Neural cell (in vitro differentiated cells): ENCODE data around the gene BRSK2. TPM values are rescaled to one million over a fixed set of nuclear protein-coding genes. Genes with fewer than 3 reads are reported as not detected.

Experiments
- H2AFZ ChIP-seq: fragments of 200-600, 300-800 bp; sonication (generic), shearing (Covaris generic); 2 replicates; pipeline ENCODE4 v1.6.0; 2014; ENCODE audit warnings: low read depth, mild to moderate bottlenecking, antibody characterized with exemption, low read length, moderate library complexity
- H3F3A ChIP-seq: fragments of 200-600 bp; shearing (Covaris generic); 2 replicates; pipeline ENCODE4 v1.6.1; 2016; ENCODE audit warnings: mild to moderate bottlenecking, moderate library complexity, mixed read lengths, antibody characterized with exemption, low read length; ENCODE audit not compliant: insufficient read depth, poor library complexity, severe bottlenecking
- H3K27ac ChIP-seq: fragments of 200-600, 300-800 bp; sonication (generic), shearing (Covaris generic); 2 replicates; pipeline ENCODE4 v1.5.1; 2014; ENCODE audit warnings: mild to moderate bottlenecking, low read length, moderate library complexity
- H3K27me3 ChIP-seq: fragments of 300-800, 200-600 bp; sonication (generic), shearing (Covaris generic); 2 replicates; pipeline ENCODE4 v1.6.0; 2014; ENCODE audit warnings: mild to moderate bottlenecking, low read depth, low read length, moderate library complexity; ENCODE audit not compliant: insufficient read depth
- H3K36me3 ChIP-seq: fragments of 300-800, 200-600 bp; sonication (generic), shearing (Covaris generic); 2 replicates; pipeline ENCODE4 v1.5.1; 2014; ENCODE audit warnings: mild to moderate bottlenecking, antibody characterized with exemption, low read length, moderate library complexity; ENCODE audit not compliant: insufficient read depth
- H3K4me2 ChIP-seq: fragments of 300-800, 200-600 bp; sonication (generic), shearing (Covaris generic); 2 replicates; pipeline ENCODE4 v1.6.0; 2014; ENCODE audit warnings: mild to moderate bottlenecking, low read length
- H3K4me3 ChIP-seq: fragments of 300-800, 200-600 bp; sonication (generic), shearing (Covaris generic); 2 replicates; pipeline ENCODE4 v1.5.1; 2014; ENCODE audit warnings: mild to moderate bottlenecking, low read length, moderate library complexity
- H3K79me2 ChIP-seq: fragments of 200-600 bp; shearing (Covaris generic); replicated peaks from 2 replicates; pipeline ENCODE4 v1.6.0; 2014; ENCODE audit warnings: mild to moderate bottlenecking, low read length, moderate library complexity; ENCODE audit not compliant: insufficient read depth
- H3K9ac ChIP-seq: fragments of 300-800, 200-600 bp; sonication (generic), shearing (Covaris generic); 2 replicates; pipeline ENCODE4 v1.6.1; 2016; ENCODE audit warnings: mild to moderate bottlenecking, low read length, mixed read lengths
- H3K9me2 ChIP-seq: fragments of 200-600 bp; shearing (Covaris generic); 2 replicates; pipeline ENCODE4 v1.6.1; 2016; ENCODE audit warnings: mild to moderate bottlenecking, low read length, mixed read lengths; ENCODE audit not compliant: insufficient read depth
- H3K9me3 ChIP-seq: fragments of 200-600, 300-800 bp; sonication (generic), shearing (Covaris generic); 2 replicates; pipeline ENCODE4 v1.6.1; 2016; ENCODE audit warnings: mild to moderate bottlenecking, mixed run types, low read length, moderate library complexity, mixed read lengths
- H4K20me1 ChIP-seq: fragments of 200-600 bp; shearing (Covaris generic); 2 replicates; pipeline ENCODE4 v1.6.1; 2016; ENCODE audit warnings: mild to moderate bottlenecking, mixed run types; ENCODE audit not compliant: insufficient read depth
- EP300 ChIP-seq: fragments of 450-650 bp; conservative IDR thresholded peaks from 2 replicates; pipeline ENCODE4 v1.6.1; 2014; ENCODE audit warnings: antibody characterized with exemption, mild to moderate bottlenecking, moderate library complexity; ENCODE audit not compliant: poor library complexity, severe bottlenecking
- MXI1 ChIP-seq: fragments of 450-650 bp; conservative IDR thresholded peaks from 2 replicates; pipeline ENCODE4 v1.6.1; 2014; ENCODE audit warnings: antibody characterized with exemption, mild to moderate bottlenecking; ENCODE audit not compliant: poor library complexity, severe bottlenecking
- POLR2AphosphoS5 ChIP-seq: IDR thresholded peaks from 2 replicates; pipeline ENCODE4 v1.6.1; 2012
- RAD21 ChIP-seq: fragments of 450-650 bp; conservative IDR thresholded peaks from 2 replicates; pipeline ENCODE4 v1.6.1; 2014; ENCODE audit warnings: antibody characterized with exemption, mild to moderate bottlenecking, moderate library complexity
- REST ChIP-seq: IDR thresholded peaks from 2 replicates; pipeline ENCODE4 v1.6.1; 2012; ENCODE audit warnings: borderline replicate concordance
- SMC3 ChIP-seq: fragments of 450-650 bp; conservative IDR thresholded peaks from 2 replicates; pipeline ENCODE4 v1.6.1; 2014; ENCODE audit warnings: antibody characterized with exemption, mild to moderate bottlenecking, moderate library complexity; ENCODE audit not compliant: poor library complexity
- TAF1 ChIP-seq: IDR thresholded peaks from 2 replicates; pipeline ENCODE4 v1.6.1; 2012; ENCODE audit warnings: low read depth
- polyA plus RNA-seq: library from polyadenylated mRNA; depleted of rRNA; stranded (reverse); fragments of >200 nt; gene quantifications from 2 replicates; pipeline ENCODE4 v1.2.3, GENCODE V29; 2014
- TF ChIP-seq, protein P1 (sequence below): fragments of 450-650 bp; IDR thresholded peaks from 2 replicates; pipeline ENCODE4 v1.5.1; 2014; ENCODE audit warnings: antibody characterized with exemption, mild to moderate bottlenecking, moderate library complexity; ENCODE audit not compliant: poor library complexity, severe bottlenecking

BRSK2 gene
- polyA plus RNA-seq, 1 donor from 2014 or later, result 47.5 TPM

- Histone ChIP-seq H3K9me3 (no peaks in the 10 kb centered on the region), H3K9ac (no peak overlapping the region), H3K36me3 (no peaks in the 10 kb centered on the region)
Observed at GRCh38 chr11:1455032-1455762, 65.5 kb downstream of the BRSK2 start.

DNA sequence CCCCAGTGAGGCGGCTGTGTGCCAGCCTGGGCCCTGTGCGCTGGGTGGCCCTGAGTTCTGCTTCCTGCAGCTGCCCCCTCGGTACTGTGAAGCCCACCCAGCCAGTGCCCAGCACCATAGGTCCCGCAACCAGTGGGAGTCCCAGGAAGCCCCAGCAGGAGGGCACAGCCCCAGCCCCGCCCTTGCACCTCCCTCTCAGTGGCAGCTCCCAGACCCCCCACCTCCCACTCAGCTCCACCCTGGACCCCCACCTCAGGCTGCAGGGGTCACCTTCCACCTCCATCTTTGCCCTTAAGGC lies 66.0 kb downstream of the BRSK2 start:
- H4K20me1 ChIP-seq, result no peaks in the 10 kb centered on the region
- no peaks in the 10 kb centered on the region for H3K79me2 ChIP-seq
- no peak overlapping the region for H2AFZ ChIP-seq
- no peaks in the 10 kb centered on the region for H3K9me2 ChIP-seq
- H3K27ac ChIP-seq, result no peak overlapping the region
- no peak overlapping the region for H3K4me3 ChIP-seq
- H3F3A ChIP-seq, result no peaks in the 10 kb centered on the region
- no peaks in the 10 kb centered on the region for H3K27me3 ChIP-seq
- H3K36me3 ChIP-seq, result no peaks in the 10 kb centered on the region
- H3K9me3 ChIP-seq, result no peaks in the 10 kb centered on the region
- no peak overlapping the region for H3K4me2 ChIP-seq
- no peak for TF ChIP-seq REST
- no peak for TF ChIP-seq EP300
- H3K9ac ChIP-seq, result no peak overlapping the region

More at GRCh38 chr11:1455032-1455762, 65.5 kb downstream of the BRSK2 start:
- Histone ChIP-seq H3K4me3 (no peak overlapping the region), H3F3A (no peaks in the 10 kb centered on the region), H3K27ac (no peak overlapping the region), H3K4me2 (no peak overlapping the region), H3K79me2 (no peaks in the 10 kb centered on the region), H3K27me3 (no peaks in the 10 kb centered on the region), H4K20me1 (no peaks in the 10 kb centered on the region), H2AFZ (no peak overlapping the region), H3K9me2 (no peaks in the 10 kb centered on the region)
- no peak for TF ChIP-seq TAF1
- TF ChIP-seq, protein P1, sequence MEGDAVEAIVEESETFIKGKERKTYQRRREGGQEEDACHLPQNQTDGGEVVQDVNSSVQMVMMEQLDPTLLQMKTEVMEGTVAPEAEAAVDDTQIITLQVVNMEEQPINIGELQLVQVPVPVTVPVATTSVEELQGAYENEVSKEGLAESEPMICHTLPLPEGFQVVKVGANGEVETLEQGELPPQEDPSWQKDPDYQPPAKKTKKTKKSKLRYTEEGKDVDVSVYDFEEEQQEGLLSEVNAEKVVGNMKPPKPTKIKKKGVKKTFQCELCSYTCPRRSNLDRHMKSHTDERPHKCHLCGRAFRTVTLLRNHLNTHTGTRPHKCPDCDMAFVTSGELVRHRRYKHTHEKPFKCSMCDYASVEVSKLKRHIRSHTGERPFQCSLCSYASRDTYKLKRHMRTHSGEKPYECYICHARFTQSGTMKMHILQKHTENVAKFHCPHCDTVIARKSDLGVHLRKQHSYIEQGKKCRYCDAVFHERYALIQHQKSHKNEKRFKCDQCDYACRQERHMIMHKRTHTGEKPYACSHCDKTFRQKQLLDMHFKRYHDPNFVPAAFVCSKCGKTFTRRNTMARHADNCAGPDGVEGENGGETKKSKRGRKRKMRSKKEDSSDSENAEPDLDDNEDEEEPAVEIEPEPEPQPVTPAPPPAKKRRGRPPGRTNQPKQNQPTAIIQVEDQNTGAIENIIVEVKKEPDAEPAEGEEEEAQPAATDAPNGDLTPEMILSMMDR, result no peak
- no peak for TF ChIP-seq EP300
- no peak for TF ChIP-seq RAD21
- TF ChIP-seq REST, result no peak
- TF ChIP-seq SMC3, result no peak
- TF ChIP-seq MXI1, result no peak
- no peak for TF ChIP-seq POLR2AphosphoS5
